H9 (cell line): ENCODE measurements around the gene FGF9. TPM values are rescaled to one million over a fixed set of nuclear protein-coding genes. Genes with fewer than 3 reads are reported as not detected.

ENCODE experiments used
- DNase-seq: peaks from one replicate; pipeline ENCODE4 v3.0.0-alpha.2; 2017
- H2AFZ ChIP-seq: one replicate; pipeline ENCODE4 v1.6.1; 2013; ENCODE audit warnings: mild to moderate bottlenecking, low read length, control low read depth, moderate library complexity
- H2AK5ac ChIP-seq: 2 replicates; pipeline ENCODE4 v1.6.1; 2013; ENCODE audit warnings: low read length, control low read depth, mixed read lengths; ENCODE audit not compliant: insufficient read length
- H2BK120ac ChIP-seq: one replicate; pipeline ENCODE4 v1.6.1; 2013; ENCODE audit warnings: low read depth, mild to moderate bottlenecking, low read length, control low read depth, inconsistent platforms; ENCODE audit not compliant: poor library complexity, severe bottlenecking
- H2BK12ac ChIP-seq: 2 replicates; pipeline ENCODE4 v1.6.1; 2013; ENCODE audit warnings: low read length, control low read depth, mixed read lengths, low read depth; ENCODE audit not compliant: insufficient read length
- H2BK15ac ChIP-seq: 2 replicates; pipeline ENCODE4 v1.6.1; 2013; ENCODE audit warnings: low read depth, low read length, control low read depth
- H2BK20ac ChIP-seq: one replicate; pipeline ENCODE4 v1.6.1; 2013; ENCODE audit warnings: low read depth, mild to moderate bottlenecking, low read length, control low read depth, inconsistent platforms; ENCODE audit not compliant: poor library complexity, severe bottlenecking
- H2BK5ac ChIP-seq: 2 replicates; pipeline ENCODE4 v1.6.1; 2013; ENCODE audit warnings: low read length, control low read depth, mixed read lengths; ENCODE audit not compliant: insufficient read length
- H3K14ac ChIP-seq: 2 replicates; pipeline ENCODE4 v1.6.1; 2013; ENCODE audit warnings: low read length, control low read depth; ENCODE audit not compliant: insufficient read depth
- H3K18ac ChIP-seq: 2 replicates; pipeline ENCODE4 v1.6.1; 2013; ENCODE audit warnings: low read depth, mild to moderate bottlenecking, mixed read lengths, low read length, control low read depth; ENCODE audit not compliant: insufficient read length
- H3K23ac ChIP-seq: 2 replicates; pipeline ENCODE4 v1.6.1; 2013; ENCODE audit warnings: low read length, control low read depth, mixed read lengths, low read depth; ENCODE audit not compliant: insufficient read length
- H3K23me2 ChIP-seq: 2 replicates; pipeline ENCODE4 v1.6.1; 2013; ENCODE audit warnings: low read depth, mild to moderate bottlenecking, mixed read lengths, low read length, control low read depth; ENCODE audit not compliant: insufficient read length, poor library complexity, severe bottlenecking
- H3K27ac ChIP-seq: 2 replicates; pipeline ENCODE4 v1.5.1; 2013; ENCODE audit warnings: low read length, control low read depth, mixed read lengths, low read depth; ENCODE audit not compliant: insufficient read length
- H3K27me3 ChIP-seq: 2 replicates; pipeline ENCODE4 v1.6.1; 2013; ENCODE audit warnings: low read length, control low read depth, inconsistent platforms; ENCODE audit not compliant: insufficient read depth
- H3K4ac ChIP-seq: 2 replicates; pipeline ENCODE4 v1.6.1; 2013; ENCODE audit warnings: low read depth, mild to moderate bottlenecking, control low read depth, inconsistent platforms, low read length, moderate library complexity
- H3K4me1 ChIP-seq: 2 replicates; pipeline ENCODE4 v1.6.1; 2013; ENCODE audit warnings: low read length, control low read depth, inconsistent platforms; ENCODE audit not compliant: insufficient read depth
- H3K4me2 ChIP-seq: 2 replicates; pipeline ENCODE4 v1.6.1; 2013; ENCODE audit warnings: low read length, control low read depth, mixed read lengths; ENCODE audit not compliant: insufficient read length, insufficient read depth
- H3K56ac ChIP-seq: 2 replicates; pipeline ENCODE4 v1.6.1; 2013; ENCODE audit warnings: low read depth, mild to moderate bottlenecking, mixed read lengths, low read length, control low read depth; ENCODE audit not compliant: insufficient read length
- H3K79me1 ChIP-seq: 2 replicates; pipeline ENCODE4 v1.6.1; 2013; ENCODE audit warnings: low read depth, mild to moderate bottlenecking, moderate library complexity, low read length, control low read depth, inconsistent platforms; ENCODE audit not compliant: insufficient read depth, poor library complexity, severe bottlenecking
- H3K79me2 ChIP-seq: 2 replicates; pipeline ENCODE4 v1.6.1; 2013; ENCODE audit warnings: low read length, control low read depth, inconsistent platforms; ENCODE audit not compliant: insufficient read depth
- H3K9ac ChIP-seq: 2 replicates; pipeline ENCODE4 v1.6.1; 2013; ENCODE audit warnings: low read length, control low read depth, mixed read lengths; ENCODE audit not compliant: insufficient read length; ENCODE audit errors: extremely low read depth
- H3K9me3 ChIP-seq: one replicate; pipeline ENCODE4 v1.6.1; 2013; ENCODE audit warnings: low read depth, low read length, inconsistent platforms; ENCODE audit not compliant: control insufficient read depth
- H3T11ph ChIP-seq: one replicate; pipeline ENCODE4 v1.6.1; 2013; ENCODE audit warnings: mild to moderate bottlenecking, low read length, control low read depth, inconsistent platforms
- H4K20me1 ChIP-seq: one replicate; pipeline ENCODE4 v1.6.1; 2013; ENCODE audit not compliant: control insufficient read depth, insufficient read length, insufficient read depth
- H4K5ac ChIP-seq: 2 replicates; pipeline ENCODE4 v1.6.1; 2013; ENCODE audit warnings: low read depth, mild to moderate bottlenecking, mixed read lengths, low read length, control low read depth; ENCODE audit not compliant: insufficient read length
- H4K8ac ChIP-seq: replicated peaks from 2 replicates; pipeline ENCODE4 v1.6.1; 2013; ENCODE audit warnings: low read length, control low read depth, mixed read lengths, low read depth; ENCODE audit not compliant: insufficient read length
- H4K91ac ChIP-seq: 2 replicates; pipeline ENCODE4 v1.6.1; 2013; ENCODE audit warnings: low read depth, mild to moderate bottlenecking, moderate library complexity, mixed read lengths, low read length, control low read depth; ENCODE audit not compliant: insufficient read length
- H3K27ac Mint-ChIP-seq, 3 experiments: 2 replicates in 2 of 3; 3 replicates in 1 of 3; pipeline ENCODE4 v1.8.0; 2020 to 2021; ENCODE audit warnings: mixed read lengths in 3 of 3, mild to moderate bottlenecking in 1 of 3, moderate library complexity in 1 of 3
- H3K27me3 Mint-ChIP-seq: 2 replicates; pipeline ENCODE4 v1.8.0; 2021; ENCODE audit warnings: low read depth, mild to moderate bottlenecking, moderate library complexity, mixed read lengths
- H3K36me3 Mint-ChIP-seq, 3 experiments: 2 replicates in 2 of 3; 3 replicates in 1 of 3; pipeline ENCODE4 v1.8.0; 2020 to 2021; ENCODE audit warnings: low read depth in 3 of 3, mixed read lengths in 3 of 3; ENCODE audit not compliant: insufficient read depth in 1 of 3
- H3K4me1 Mint-ChIP-seq, 2 experiments: 2 replicates each; pipeline ENCODE4 v1.8.0; 2020; ENCODE audit warnings: mixed read lengths in 2 of 2
- H3K4me3 Mint-ChIP-seq, 2 experiments: 2 replicates in 1 of 2; 3 replicates in 1 of 2; pipeline ENCODE4 v1.8.0; 2020 to 2021; ENCODE audit warnings: mild to moderate bottlenecking in 2 of 2, mixed read lengths in 2 of 2, moderate library complexity in 1 of 2
- H3K9me3 Mint-ChIP-seq, 2 experiments: 2 replicates in 1 of 2; 3 replicates in 1 of 2; pipeline ENCODE4 v1.8.0; 2020; ENCODE audit warnings: mild to moderate bottlenecking in 2 of 2, mixed read lengths in 2 of 2, moderate library complexity in 1 of 2
- CTCF ChIP-seq: fragments of 200-600 bp; sonication (generic); conservative IDR thresholded peaks from 3 replicates; pipeline ENCODE4 v1.8.0; 2021; ENCODE audit warnings: antibody characterized with exemption, mild to moderate bottlenecking
- WGBS: extraction: QIAGEN DNeasy Blood & Tissue Kit; methylation state at CpG from one replicate; pipeline ENCODE4 v1.1.7; 2013; ENCODE audit warnings: missing lambda C conversion rate, low lambda C conversion rate, mixed read lengths; ENCODE audit not compliant: insufficient read length; ENCODE audit errors: extremely low coverage; 5-methylcytosine and 5-hydroxymethylcytosine counted together
- total RNA-seq: library from RNA; stranded (reverse); gene quantifications from 2 replicates; pipeline ENCODE4 v1.2.1, GENCODE V29; 2021

Gene FGF9
- total RNA-seq, 1 experiment from 2014 or later = 0.22 TPM

- H3K23me2 ChIP-seq = no peaks in the 10 kb centered on the region
- no peak overlapping the region for H3K27ac ChIP-seq
- no peaks in the 10 kb centered on the region for H3K4me1 ChIP-seq
- H3K9me3 ChIP-seq = no peaks in the 10 kb centered on the region
- H2BK20ac ChIP-seq = no peak overlapping the region
- no peak overlapping the region for H2BK120ac ChIP-seq
- H3K79me2 ChIP-seq = no peaks in the 10 kb centered on the region
- no peaks in the 10 kb centered on the region for H3K36me3 Mint-ChIP-seq
- no peak for DNase-seq
- H3K4ac ChIP-seq = no peak overlapping the region
- no peaks in the 10 kb centered on the region for H3K9me3 Mint-ChIP-seq
- no peak overlapping the region for H4K5ac ChIP-seq
- H3K27me3 Mint-ChIP-seq = no peaks in the 10 kb centered on the region; the same call in 1 of the 2 replicates
- H3K27me3 ChIP-seq = no peaks in the 10 kb centered on the region
- no peak overlapping the region for H4K91ac ChIP-seq
- H3K56ac ChIP-seq = no peak overlapping the region
- H2BK15ac ChIP-seq = no peak overlapping the region
- H3K79me1 ChIP-seq = no peaks in the 10 kb centered on the region
- no peaks in the 10 kb centered on the region for H3K4me1 Mint-ChIP-seq
- H2AK5ac ChIP-seq = no peak overlapping the region
- no peak overlapping the region for H3K18ac ChIP-seq
- no peak overlapping the region for H3T11ph ChIP-seq
- no peak overlapping the region for H2BK12ac ChIP-seq
- H3K9ac ChIP-seq = no peak overlapping the region
- H3K27ac Mint-ChIP-seq = no peak overlapping the region
- no peaks in the 10 kb centered on the region for H4K20me1 ChIP-seq
- WGBS = no CpG with 5 or more reads among the region's 4 CpGs
- no peak overlapping the region; the same call in 1 of the 2 replicates for H3K14ac ChIP-seq
- TF ChIP-seq CTCF = no peak
- H3K23ac ChIP-seq = no peak overlapping the region
- H3K4me2 ChIP-seq = no peak overlapping the region
- no peak overlapping the region for H2BK5ac ChIP-seq
- no peak overlapping the region for H4K8ac ChIP-seq
- no peak overlapping the region for H2AFZ ChIP-seq
- no peak overlapping the region for H3K4me3 Mint-ChIP-seq
Measured at GRCh38 chr13:21741396-21741979, 70.6 kb downstream of the FGF9 start.
